Embryonic facial prominence (tissue), 1 donor: ENCODE data around the gene ANTXR2.
"Not testable (repeated sequence)": the region's sequence is repeated elsewhere in the genome, so short reads cannot be mapped to it uniquely, and the experiment has no call there.

Experiments
- DNase-seq: peaks from one replicate; pipeline ENCODE4 v3.0.0-alpha.2; 2016; ENCODE audit errors: extremely low spot score

The ANTXR2 gene

DNA sequence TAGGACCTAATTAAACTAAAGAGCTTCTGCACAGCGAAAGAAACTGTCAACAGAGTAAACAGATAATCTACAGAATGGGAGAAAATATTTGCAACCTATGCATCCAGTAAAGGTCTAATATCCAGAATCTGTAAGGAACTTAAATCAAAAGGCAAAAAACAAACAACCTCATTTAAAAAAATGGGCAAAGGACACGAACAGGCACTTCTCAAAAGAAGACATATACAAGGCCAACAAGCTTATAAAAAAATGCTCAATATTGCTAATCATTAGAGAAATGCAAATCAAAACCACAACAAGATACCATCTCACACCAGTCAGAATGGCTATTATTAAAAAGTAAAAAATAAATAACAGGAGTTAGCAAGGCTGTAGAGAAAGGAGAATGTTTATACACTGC is 81.9 kb downstream of the ANTXR2 start:
- DNase-seq = not testable (repeated sequence)

DNA sequence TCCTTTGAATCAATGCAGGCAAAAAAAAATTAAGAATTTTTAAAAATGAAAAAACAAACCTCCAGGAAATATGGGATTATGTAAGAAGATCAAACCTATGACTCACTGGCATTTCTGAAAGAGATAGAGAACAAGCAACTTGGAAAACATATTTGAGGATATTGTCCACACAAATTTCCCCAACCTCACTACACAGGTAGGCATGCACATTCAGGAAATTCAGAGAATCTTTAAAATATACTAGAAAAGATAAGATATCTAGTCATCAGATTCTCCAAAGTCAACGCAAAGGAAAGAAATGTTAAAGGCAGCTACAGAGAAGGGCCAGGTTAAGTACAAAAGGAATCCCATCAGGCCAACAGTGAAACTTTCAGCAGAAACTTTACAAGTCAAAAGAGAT is 85.6 kb downstream of the ANTXR2 start:
- DNase-seq = no peak

DNA sequence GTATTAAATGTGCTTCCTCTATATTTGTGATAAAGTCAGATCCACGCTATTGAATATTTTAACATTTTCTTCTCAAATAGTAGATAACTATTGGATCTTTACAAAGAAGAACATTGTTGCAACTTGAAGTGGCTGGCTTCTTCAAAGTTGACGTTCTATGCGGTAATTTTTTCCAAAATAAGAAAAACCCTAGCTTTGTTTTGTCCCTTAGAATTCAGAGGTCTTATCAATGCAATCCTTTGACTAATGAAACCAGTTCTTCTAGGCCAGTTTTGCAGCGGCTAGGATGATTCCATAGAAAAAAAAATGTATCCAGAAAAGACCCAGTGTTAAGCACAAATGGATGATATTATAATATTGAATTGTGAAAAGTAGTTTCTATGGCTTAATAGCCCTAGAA is 89.6 kb downstream of the ANTXR2 start:
- no peak for DNase-seq

DNA sequence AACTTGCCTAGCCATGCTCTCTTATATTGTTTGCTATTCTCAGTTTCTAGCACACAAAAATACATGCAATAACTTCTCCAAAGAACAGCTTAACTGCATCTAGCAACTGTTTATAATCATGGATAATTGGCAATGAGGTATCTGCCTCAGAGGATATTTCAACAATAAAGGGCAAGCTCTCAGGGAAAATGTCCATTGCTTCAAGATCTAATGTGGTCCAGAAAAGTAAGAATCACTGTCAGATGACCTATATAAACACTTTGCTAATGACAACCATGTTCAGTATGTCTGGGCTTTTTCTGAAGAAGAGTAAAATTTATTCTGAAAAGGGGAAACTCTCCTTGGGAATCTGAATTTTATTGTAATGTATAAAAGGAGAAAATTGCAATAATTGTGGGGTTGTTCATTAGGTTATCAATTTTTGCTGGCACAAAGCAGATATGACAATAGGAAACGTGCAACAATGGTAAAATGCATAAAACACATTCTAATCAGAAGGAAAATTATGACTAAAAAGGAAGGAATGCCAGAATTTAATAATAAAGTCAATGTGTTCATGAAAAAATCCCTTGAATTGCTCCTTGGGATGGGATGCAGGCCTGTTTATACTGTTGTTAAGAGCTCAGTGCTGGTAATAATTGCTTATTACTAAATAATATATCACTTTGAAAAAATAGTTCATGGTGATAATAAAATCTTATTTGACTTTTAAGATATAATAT is 90.3 kb downstream of the ANTXR2 start:
- DNase-seq = no peak

DNA sequence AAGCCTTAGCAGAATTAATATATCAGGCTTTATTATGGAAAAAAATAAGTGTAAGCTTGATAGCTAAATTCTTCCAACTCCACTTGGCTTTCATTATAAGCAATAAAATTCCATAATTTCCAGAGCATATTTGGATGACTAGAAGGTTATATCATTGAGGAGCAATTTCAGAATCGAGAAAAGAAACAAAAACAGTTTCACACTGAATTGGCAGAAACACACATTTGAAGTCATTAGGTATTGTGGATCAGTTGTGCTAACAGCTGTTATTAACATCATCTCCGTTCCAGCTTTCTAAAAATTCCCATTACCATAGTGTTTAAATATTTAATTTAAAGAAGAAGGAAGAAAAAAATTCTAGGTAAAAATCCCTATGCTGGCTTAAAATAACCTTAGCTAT is 92.6 kb downstream of the ANTXR2 start:
- no peak for DNase-seq

DNA sequence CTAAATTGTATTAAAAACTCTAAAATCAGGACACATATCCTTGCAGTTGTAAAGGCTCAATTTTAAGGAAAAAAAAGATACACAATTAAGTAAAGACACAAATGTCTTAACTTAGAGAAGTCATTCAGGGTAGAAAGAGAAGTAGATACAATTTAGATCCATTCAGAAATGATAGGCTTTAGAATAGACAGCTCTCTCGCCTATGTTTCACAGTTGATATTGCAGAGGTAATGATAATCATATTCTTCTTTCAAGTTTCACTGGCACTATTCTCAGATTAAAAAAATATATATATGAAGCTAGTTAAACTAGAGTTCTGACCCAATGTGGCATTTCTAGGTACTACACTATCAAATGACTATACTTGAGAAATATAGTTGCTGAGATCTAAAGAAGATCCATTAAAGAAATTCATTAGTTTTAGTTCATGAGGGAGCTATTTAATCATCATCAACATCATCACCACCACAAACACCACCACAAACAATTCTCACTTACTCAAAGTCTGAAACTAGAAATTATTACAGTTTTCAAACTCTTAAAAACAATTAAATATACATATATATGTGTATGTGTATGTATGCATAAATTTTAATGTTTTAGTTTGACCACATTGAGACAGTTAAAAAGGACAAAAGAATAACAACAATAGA is 93.1 kb downstream of the ANTXR2 start:
- no peak for DNase-seq

DNA sequence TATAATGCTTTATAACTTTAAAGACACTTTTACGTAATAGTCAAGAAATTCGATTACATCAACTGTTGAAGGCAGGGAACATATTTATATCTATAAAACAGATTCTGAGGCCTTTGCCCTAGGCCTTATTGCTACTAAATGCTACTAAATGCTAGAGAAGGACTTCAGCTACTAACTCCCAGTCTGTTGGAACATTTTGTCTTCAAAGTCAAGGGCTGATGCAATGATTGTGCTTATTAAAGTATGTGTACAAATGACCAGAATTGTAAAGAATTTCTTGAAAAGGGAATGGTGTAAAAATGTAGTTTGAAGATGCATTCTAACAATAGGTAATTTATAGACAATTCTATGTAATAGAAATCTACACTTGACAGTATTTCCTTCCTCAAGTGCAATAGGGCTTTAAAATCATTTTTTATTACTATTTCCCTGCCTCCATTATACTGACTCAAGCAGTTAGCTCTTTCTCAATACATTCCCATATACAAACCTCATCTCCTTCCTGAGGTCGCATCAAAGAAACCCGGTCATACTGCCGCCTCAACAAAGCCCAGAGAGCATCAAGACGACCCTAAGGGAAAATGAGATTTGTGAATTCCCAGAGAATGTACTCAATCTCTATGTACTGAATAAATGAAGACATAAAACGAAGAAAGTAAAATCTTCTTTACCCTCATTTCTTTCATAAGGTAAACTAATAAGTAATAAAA is 95.7 kb downstream of the ANTXR2 start:
- no peak for DNase-seq

DNA sequence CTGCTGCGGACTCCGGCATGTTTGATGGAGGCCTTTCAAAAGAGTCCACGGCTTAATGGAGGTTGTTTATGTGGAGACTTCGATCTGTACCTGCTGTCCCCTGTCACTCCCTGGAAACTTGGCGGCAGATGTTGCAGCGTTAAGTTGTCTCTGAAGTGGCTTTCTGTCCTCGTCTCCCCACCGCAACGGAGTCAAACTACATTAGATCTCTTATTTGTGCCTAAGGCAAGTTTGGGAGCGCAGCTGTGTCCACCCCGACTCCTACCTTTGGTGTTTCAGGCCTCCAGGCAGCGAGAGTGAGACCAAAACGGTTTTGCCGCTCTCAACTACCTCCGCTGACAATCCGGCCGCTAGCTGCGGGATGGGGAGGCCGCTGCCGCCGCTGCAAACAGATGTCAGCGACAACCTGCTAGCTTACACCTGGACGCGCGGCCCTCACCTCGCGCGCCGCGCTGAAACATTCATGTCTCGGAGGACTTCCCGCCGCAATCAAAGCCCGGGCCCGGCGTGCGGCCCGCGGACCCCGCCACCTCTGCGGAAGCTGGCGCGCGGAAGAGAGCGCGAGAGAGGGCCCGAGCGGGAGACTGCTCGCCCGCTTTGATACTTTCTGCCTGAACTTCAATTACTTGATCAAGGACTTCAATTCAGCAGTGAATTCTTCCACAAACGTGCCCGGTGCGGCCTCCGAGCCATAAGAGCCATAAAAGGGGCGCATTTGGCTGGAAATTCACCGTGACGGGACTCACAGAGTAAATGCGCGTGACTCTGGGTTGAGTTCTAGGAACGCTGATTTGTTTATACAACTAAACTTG is 108.4 kb downstream of the ANTXR2 start:
- no peak for DNase-seq

DNA sequence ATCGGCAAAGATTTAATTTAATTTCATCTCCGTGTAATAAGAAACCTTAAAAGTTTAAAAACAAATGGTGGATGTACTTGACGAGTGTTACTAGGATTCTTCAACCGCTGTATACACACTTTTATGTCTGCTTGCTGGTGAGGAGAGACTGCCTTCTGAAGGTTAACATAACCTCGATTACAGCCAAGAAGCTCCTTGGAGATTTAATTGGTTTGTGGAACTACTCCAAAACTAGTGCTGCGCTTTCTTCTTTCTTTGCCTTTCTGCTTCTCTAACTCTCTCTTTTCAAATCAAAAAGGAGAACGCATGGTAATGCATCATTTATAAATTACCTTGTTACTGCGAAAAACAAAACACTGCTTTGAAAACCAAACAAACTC is 109.0 kb downstream of the ANTXR2 start:
- no peak for DNase-seq

DNA sequence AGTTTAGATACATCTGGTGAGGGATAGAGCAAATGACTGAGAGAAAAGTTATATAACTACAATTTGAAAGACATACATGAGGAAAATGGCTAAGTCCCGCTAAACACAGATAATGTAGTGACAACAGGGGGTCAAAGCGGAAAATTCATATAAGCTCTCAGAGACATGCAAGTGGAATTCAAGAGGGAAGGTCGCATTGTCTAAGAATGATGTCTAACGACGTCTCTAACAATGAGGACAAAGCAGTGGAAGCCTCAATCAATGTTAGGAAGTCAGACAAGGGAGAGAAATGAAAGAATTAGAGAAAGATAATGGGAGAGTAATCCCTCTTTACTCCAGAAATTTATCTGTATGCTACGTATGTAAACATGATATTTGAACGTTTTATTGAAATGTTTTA is 113.4 kb downstream of the ANTXR2 start:
- DNase-seq = no peak

DNA sequence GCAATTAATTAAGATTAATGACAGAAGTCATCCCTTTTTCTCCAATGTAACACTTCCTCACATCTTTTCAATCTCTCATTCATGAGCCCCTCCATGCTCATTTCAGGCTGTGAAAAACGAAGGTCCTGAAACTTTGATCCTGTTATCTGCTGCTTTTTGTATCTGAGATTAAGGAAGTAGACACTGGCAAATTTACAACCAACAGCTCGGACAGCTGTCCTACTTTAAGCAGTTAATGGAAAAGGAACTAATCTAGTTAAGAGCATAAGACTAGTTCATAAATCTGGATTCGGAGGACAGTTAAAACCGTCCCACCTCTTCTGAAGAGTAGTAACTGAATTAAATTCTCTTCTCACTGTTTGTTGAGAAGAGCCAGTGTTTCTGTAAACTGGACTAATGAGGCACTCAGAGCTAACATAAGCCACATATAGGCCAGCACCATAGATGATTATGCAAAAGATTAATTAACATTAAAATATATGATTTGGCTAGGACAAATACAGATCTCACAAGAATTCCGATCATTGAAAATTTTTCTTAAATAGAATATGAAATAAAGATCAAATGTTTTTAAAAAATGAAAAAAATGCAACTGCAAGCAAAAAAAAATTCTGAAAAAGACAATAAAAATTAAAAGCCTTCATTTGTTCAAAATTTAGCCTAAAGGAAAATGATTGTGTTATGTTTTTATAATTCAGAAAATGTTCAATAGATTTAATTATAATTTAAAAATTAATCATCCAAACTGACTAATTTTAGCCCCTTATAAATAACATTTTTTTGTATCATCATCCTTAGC is 114.4 kb downstream of the ANTXR2 start:
- no peak for DNase-seq

DNA sequence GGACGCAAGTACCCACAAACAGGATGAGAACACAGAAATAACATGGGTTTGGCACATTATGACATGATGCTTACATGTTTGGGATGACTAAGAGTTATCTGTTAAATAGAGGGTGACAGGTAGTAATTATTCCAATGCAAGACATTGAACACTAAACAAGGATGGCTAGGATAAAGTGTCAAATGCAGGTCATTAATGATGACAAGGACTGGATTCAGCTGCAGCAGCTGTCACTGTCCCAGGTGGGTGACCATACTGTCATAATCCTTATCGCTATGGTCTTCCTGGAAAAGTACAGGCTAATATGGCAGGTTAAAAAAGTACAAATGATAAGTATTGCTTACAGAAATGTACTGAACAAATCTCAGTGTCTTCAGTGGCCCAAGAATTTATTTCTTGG is 123.9 kb downstream of the ANTXR2 start:
- no peak for DNase-seq

DNA sequence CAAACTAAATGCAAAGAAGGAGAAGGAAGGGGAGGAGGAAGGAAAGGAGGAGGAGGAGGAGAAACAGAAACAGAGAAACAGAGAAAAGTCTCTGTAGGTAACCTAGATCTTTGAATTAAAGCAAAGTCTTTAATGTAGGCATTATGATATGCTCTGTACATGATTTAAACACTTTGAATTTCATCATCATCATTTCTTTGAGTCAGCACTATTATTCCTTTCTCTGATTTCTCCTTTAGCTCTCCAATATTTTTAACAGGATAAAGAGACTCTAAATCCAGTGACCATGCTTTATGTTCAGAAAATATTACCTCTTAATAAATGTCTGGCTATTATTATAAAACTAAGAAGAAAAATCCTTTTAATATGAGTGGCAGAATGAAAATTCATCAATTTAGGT is 124.3 kb downstream of the ANTXR2 start:
- no peak for DNase-seq

DNA sequence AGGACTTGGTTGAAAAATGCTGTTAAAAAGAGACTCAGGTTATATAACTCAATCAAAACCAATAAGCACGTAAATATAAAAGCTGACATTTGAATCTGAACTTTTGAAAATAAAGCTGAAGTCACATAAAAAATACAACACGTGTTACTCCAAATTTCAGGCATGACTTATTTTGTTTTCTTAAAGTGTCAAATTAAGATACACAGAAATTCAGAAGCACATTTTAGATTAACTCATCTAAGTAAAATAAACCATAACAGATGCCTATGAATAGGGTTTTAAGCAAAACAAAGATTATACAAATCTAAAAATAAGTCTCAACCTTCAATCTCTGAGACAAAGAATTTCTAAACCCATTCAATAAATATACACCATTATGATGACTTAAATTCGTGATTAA is 124.8 kb downstream of the ANTXR2 start:
- no peak for DNase-seq

DNA sequence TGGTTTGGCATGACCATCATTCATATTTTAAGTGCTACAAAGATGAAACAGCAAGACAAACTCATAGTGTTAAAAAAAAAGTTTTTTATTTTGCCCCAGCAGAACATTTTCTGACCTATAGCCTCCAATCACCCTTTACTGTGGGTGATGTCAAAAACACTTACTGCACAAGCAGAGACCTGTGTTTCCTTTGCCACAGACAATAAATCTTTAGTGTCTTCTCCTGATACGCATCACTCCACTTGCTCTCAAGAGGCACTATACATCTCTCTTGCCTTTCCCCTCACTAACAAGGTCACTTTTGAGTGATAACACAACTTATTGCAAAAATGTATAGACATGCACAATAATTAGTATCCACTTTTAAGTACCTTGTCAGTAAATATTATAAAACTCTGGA is 125.6 kb downstream of the ANTXR2 start:
- DNase-seq = no peak

DNA sequence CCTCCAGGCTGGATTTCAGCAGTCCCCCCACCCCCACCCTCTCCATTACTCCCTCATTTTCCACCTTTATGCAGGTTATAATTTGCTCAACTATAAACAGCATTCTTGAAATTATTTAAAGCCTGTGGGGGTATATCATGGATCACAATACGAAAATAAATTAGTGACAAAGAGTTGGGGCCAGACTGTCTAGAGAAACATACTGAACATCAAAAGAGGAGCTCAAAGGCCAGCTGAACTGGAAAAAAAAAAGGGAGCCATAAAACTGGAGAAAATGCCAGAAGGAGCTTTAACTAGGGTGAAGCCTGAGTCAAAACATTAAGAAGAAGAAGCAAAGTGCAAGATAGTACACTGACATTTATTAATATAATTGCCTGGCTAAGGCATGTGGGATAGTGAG is 137.8 kb downstream of the ANTXR2 start:
- DNase-seq = no peak

DNA sequence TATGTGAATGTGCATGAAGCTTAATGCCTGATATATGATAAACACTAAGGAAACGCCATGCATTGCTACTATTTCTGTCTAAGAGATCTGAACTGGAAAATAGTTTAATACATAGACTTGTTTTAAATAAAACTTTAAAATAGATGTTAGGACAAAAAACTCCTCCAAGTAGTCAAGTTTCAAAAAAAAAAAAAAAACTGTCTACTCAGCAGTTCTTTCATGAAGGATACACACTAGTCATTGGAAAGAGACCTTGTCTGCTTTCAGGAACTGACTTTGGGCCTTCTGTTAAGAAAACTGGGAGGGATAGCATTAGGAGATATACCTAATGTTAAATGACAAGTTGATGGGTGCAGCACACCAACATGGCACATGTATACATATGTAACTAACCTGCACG is 138.4 kb downstream of the ANTXR2 start:
- DNase-seq = no peak

DNA sequence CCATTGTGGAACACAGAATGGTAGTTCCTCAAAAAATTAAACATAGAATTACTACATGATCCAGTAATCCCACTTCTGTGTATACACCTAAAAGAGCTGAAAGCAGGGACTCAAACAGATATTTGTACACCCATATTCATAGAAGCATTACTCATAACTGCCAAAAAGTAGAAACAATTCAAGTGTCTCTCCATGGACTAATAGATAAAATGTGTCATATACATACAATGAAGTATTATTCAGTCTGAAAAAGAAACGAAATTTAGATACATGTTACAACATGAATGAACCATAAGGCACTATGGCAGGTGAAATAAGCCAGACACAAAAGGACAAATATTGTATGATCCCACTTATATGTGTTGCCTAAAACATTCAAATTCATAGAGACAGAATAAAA is 145.1 kb downstream of the ANTXR2 start:
- DNase-seq = no peak

DNA sequence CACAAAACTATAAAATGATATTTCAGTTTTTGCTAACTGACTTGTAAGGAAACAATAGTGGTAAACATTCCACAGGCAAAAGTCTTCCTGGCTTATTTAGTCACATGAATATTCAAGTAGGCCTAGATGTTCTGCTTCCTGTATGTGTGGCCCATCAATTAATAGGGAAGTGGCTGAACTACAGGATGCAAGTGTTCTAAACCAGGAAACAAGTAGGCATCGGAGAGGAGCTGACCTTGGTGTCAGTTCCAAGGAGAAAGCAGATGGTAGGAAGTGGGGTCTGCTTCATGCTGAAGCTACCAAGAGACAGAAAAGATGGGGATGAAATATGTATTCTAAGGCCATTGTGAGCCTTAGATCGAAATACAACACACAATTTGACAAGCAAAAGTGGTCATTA is 149.7 kb downstream of the ANTXR2 start:
- no peak for DNase-seq

DNA sequence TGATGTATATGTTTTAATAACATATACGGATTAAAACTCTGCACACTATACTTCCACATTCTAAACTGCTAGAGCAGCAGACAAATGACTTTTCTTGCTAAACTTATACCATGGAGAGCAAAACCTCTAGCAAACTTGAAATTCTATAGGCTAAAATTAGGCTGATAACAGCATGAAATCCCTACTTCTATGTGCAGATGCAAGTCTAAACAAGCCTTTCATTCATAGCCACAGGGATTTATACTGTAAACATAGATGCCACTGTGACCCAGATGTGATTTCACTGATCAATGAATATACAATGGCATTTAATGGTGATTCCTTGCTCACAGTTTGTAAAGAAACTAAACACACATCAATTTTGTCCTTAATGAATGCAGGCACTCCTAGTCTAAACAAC is 151.0 kb downstream of the ANTXR2 start:
- DNase-seq = no peak

DNA sequence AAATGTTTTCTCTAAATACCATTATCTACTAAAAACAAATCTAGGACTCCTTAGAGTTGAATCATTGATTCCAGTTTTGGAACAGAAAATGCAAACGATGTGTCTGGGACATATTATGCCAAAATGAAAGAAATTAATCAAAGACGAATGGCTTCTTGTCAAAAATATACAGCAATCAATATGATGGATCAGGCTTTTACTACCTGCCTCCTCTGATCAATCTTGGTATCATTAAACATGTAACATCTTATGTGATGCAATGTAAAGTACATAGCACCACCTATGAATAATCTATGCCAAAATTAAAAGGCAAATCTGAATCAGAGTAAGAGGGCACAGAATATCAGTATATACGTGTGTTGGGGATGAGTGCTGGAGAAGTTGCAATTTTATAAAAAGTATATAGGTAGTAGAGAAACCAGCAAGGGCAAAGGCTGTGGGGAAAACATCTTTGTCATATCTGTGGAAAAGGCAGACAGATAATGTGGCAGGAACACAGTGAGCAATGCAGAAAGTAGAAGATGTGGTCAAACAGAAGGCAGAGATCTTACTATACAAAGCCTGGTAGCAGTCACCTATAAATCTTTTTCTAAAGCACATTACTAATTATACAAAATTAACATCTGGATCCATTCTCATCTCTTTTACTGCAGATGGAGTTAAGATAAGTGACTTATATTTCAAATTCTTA is 152.7 kb downstream of the ANTXR2 start:
- DNase-seq = no peak
